Mononuclear cell (primary cell): Measurements from ENCODE around the gene ARPIN. TPM values are rescaled to one million over a fixed set of nuclear protein-coding genes. Genes with fewer than 3 reads are reported as not detected.
"Not testable (repeated sequence)": the region's sequence is repeated elsewhere in the genome, so short reads cannot be mapped to it uniquely, and the experiment has no call there.

Experiments used
- H3K27me3 ChIP-seq: 2 replicates; pipeline ENCODE4 v1.6.0; 2011; ENCODE audit warnings: low read length, control low read depth; ENCODE audit not compliant: insufficient read depth
- H3K4me1 ChIP-seq: 2 replicates; pipeline ENCODE4 v1.5.1; 2011; ENCODE audit warnings: mild to moderate bottlenecking, low read length, control low read depth; ENCODE audit not compliant: insufficient read depth
- H3K4me3 ChIP-seq: 2 replicates; pipeline ENCODE4 v1.5.1; 2011; ENCODE audit warnings: mild to moderate bottlenecking, low read length, moderate library complexity
- H3K9me3 ChIP-seq: 2 replicates; pipeline ENCODE4 v1.5.1; 2011; ENCODE audit warnings: low read depth, mild to moderate bottlenecking, control low read depth, low read length
- total RNA-seq: library from RNA; depleted of rRNA; stranded (reverse); fragments of >200 nt; gene quantifications from one replicate; pipeline ENCODE4 v1.2.3, GENCODE V29; 2012

Gene ARPIN
- total RNA-seq, 1 donor = 2.9 TPM

DNA sequence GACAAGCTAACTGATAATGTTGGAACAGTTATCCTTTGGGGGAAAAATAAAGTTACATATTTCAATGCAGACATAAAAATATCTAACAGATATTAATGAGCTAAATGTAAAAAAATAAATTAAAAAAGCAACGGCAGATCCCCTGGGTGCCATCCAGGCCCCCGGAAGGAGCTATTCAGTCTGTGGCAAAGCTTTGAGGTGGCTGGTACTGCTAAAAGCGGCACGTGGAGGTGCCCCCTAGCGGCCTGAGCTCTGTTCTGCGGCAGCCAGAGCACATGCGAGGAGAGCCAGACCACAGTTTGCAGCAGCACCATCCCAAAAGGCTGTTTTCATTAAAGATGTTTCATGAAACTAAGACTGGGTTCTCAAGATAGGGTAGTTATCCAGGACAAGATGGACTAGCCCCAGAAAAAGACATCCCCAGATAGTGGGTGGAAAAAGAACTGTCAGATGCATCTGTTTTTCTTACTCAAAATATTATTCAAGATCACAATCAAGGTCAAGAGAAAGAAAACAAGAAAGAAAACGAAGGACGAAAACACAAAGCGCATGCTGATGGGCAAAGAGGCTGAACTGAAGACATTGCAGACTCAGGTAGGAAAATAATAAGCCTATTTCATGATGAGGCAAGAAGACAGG is 37.7 kb downstream of the ARPIN start:
- Histone ChIP-seq H3K4me3 (no peak overlapping the region), H3K4me1 (peaks cover 44% of the 10 kb centered on the region), H3K27me3 (no peaks in the 10 kb centered on the region), H3K9me3 (no peaks in the 10 kb centered on the region)

- H3K9me3 ChIP-seq = no peaks in the 10 kb centered on the region
- no peak overlapping the region for H3K4me3 ChIP-seq
- H3K27me3 ChIP-seq = no peaks in the 10 kb centered on the region
- H3K4me1 ChIP-seq = peaks cover 22% of the 10 kb centered on the region
Measured at GRCh38 chr15:89870688-89871288, 42.0 kb downstream of the ARPIN start.

GRCh38 chr15:89870006-89870405 is 42.7 kb downstream of the ARPIN start:
- H3K27me3 ChIP-seq = no peaks in the 10 kb centered on the region
- H3K9me3 ChIP-seq = no peaks in the 10 kb centered on the region
- H3K4me1 ChIP-seq = peaks cover 14% of the 10 kb centered on the region
- H3K4me3 ChIP-seq = no peak overlapping the region

GRCh38 chr15:89869490-89869889 is 43.3 kb downstream of the ARPIN start:
- not testable (repeated sequence) for H3K27me3 ChIP-seq, H3K9me3 ChIP-seq, H3K4me3 ChIP-seq
- peaks cover 12% of the 10 kb centered on the region for H3K4me1 ChIP-seq

DNA sequence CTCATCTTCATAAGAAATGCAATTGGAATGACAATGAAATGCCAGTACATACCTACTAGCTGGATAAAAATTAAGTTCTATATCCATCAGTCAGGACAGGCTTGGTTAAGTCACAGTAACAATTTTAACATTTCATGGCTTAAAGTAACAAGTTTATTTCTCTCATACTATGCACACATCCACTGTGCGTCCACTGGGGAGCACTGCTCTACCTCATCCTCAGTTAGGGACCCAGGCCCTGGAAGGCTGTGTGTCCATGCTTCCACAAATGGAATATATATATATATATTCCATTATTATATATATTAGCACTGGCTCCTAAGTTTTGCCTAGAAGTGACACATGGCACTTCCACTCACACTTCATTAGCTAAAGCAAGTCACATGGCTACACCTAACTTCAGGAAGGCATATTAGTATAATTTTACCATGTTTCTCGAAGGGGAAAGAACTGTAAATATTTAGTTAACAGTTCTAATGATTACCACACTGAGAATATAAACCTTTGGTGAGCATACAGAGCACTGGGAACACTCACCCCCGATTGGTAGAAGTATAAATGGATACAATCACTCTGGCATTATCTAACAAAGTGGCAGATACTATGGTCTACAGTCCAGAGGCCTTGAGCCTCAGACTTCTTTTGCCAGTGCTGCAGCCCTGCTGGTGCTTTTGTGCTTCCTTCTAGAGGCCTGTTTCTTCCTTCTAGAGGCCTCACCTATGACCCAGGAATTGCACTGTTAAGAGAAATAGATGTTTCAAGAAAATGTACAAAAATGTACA is 47.6 kb downstream of the ARPIN start:
- H3K4me3 ChIP-seq = no peak overlapping the region
- H3K4me1 ChIP-seq = peaks cover 7% of the 10 kb centered on the region
- H3K9me3 ChIP-seq = no peaks in the 10 kb centered on the region
- H3K27me3 ChIP-seq = no peaks in the 10 kb centered on the region

DNA sequence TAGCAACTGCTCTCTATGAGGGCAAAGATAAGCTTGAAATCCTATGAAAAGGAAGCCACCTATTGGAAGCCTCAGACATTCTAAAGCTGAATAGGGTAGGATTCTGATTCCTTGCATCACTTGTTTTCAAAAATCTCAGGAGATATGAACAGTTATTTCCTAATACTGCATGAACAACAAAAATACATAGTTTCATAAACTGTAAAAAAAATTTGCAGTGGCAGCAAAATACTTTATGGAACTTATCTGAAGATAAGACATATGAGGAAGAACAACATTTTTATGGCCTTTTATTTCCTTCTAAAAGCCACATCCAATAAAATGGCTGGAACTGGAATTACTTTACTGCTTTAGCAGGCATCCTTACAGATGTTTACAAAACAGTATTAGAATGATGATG is 48.8 kb downstream of the ARPIN start:
- Histone ChIP-seq H3K4me3 (no peak overlapping the region), H3K9me3 (no peaks in the 10 kb centered on the region), H3K27me3 (no peaks in the 10 kb centered on the region), H3K4me1 (no peaks in the 10 kb centered on the region)

DNA sequence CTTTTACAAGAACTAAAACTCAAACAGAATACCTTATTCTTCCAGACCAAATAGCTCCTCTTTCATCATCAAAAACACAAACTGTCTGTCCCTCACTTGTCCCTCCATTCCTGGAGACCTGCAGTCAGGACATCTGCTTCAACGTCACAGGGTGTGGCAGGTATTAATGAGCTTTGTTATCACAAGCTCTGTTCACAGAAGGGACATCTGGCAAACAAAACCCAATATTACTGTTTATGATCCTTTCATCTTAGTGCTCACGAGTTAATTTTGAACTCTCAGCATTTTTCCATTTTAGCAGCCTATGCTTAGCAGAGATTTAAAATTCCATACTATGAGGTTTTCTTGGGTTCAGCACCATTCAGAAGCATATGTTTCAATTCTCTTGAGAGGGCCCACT is 51.9 kb downstream of the ARPIN start:
- no peaks in the 10 kb centered on the region for H3K9me3 ChIP-seq
- no peaks in the 10 kb centered on the region for H3K27me3 ChIP-seq
- H3K4me3 ChIP-seq = no peak overlapping the region
- no peaks in the 10 kb centered on the region for H3K4me1 ChIP-seq

GRCh38 chr15:89860431-89860830 is 52.3 kb downstream of the ARPIN start:
- no peak overlapping the region for H3K4me3 ChIP-seq
- H3K9me3 ChIP-seq = no peaks in the 10 kb centered on the region
- no peaks in the 10 kb centered on the region for H3K4me1 ChIP-seq
- H3K27me3 ChIP-seq = no peaks in the 10 kb centered on the region

GRCh38 chr15:89858661-89859458 is 53.9 kb downstream of the ARPIN start:
- H3K4me3 ChIP-seq = no peak overlapping the region
- H3K4me1 ChIP-seq = no peaks in the 10 kb centered on the region
- H3K27me3 ChIP-seq = no peaks in the 10 kb centered on the region
- no peaks in the 10 kb centered on the region for H3K9me3 ChIP-seq

DNA sequence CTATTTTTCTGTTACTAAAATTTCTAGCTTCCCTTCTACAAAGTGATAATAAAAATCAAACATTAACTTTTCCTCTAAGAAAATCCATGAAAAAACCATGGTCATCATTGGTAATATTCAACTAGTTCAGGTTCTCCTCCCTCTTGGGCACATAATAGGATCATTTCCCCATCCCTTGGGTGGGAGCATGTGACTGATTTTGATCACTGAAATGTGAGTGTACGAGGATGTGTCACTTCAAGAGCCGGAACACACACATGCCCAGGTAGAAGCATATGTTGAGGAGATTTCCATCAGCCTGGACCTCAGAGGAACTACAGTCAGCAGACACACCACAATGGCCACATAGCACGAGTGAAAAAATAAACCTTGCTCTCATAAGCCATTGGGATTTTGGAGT is 55.1 kb downstream of the ARPIN start:
- Histone ChIP-seq H3K27me3 (no peaks in the 10 kb centered on the region), H3K9me3 (no peaks in the 10 kb centered on the region), H3K4me1 (peaks cover 3% of the 10 kb centered on the region), H3K4me3 (no peak overlapping the region)

- Histone ChIP-seq H3K4me1 (peaks cover 20% of the 10 kb centered on the region), H3K27me3 (no peaks in the 10 kb centered on the region), H3K4me3 (no peak overlapping the region), H3K9me3 (no peaks in the 10 kb centered on the region)
Measured at GRCh38 chr15:89855948-89856347, 56.8 kb downstream of the ARPIN start.

- not testable (repeated sequence) for H3K27me3 ChIP-seq, H3K4me3 ChIP-seq, H3K9me3 ChIP-seq
- peaks cover 31% of the 10 kb centered on the region for H3K4me1 ChIP-seq
Measured at GRCh38 chr15:89854863-89855262, 57.9 kb downstream of the ARPIN start.

DNA sequence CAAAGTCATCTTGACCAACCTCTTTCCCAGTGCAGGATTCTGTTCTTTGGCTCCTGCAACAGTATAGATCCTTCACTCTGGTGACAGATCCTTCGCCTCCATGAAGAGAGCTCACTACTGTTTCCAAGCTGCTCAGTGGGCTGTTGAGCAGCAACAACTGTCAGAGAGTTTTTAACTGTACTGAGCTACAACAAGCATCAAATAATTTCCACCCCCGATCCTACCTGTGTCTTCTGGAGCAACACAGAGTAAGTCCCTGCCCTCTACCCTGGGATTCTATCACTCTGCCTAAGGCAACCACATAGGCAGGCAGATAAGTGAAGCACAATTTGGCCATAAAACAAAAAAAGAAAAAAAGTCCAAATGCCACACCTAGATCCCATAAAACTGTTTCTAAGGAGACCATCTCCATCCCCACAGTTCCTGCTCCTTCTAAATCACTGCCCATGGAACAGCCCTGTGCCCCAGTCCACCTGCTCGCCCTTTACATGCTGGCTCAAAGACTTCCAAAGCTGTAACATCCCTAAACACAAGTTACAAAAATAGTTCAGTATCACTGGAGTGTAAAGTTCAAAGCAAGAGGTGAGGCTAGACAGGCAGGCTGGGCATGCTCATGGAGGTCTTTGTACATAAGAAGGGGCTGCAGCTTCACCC is 60.3 kb downstream of the ARPIN start:
- Histone ChIP-seq H3K4me3 (no peak overlapping the region), H3K4me1 (peaks cover 52% of the 10 kb centered on the region), H3K9me3 (no peaks in the 10 kb centered on the region), H3K27me3 (no peaks in the 10 kb centered on the region)

DNA sequence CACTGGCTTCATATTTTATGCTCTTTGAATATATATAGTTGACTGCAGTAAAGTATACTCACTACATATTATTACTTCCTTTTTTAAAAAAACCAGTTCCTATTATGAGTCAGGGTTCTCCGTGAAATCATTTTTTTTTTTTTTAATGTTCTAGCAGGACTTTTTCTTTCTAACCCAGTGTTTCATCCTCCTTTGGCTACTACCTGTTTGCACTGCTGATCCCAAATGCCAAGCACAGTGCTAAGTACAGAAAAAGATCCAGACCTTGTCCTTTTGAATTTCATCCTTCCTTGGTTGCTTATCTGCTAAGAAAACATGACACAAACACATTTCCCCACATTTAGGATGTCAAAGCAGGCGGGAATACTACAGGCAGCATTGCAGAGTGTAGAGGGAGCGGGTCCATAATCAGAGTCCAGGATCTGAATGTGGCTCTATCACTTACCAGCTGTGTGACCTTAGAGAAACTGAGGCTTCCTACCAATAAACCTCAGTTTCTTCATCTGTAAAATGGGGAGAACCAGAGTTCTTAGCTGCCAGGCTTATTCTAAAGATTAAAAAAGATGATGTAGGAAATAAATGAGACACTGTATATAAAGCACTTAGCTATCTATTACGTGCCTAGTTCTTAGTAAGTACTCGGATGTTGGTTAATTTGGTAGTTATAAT is 60.9 kb downstream of the ARPIN start:
- Histone ChIP-seq H3K4me3 (no peak overlapping the region), H3K9me3 (no peaks in the 10 kb centered on the region), H3K4me1 (peaks cover 58% of the 10 kb centered on the region), H3K27me3 (no peaks in the 10 kb centered on the region)
